ENCODE measurements around the gene GID8.
A peak's percentile ranks its signal among the peaks of the same experiment; 100 is the strongest.

GID8 gene

DNA sequence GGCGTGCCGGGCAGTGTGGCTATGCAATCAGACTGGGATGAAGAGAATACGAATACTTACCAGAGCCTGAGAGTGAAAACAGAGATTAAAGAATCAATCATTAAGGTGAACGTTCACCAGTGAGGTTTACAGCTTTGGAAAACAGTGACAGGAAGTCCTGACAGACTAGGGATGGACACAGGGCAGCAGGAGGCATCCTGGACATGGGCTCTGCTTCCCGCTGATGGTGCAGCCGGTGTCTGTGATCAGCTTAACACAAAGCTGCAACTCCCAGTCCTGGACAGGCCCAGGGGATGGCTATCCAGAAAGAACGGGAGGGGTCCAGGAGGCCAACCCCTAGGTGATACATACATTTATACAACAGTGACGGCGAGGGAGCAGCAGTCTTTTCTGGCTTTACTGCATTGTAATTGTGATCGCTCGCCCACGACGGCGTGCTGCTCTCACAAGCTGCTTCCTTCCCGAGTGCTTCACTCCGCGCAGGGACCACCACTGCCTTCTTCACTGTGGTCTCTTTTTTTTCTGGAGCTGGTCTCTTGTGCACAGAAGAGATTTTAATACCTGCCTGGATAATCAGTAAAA, 32.3 kb upstream of the GID8 start:
- H3K27ac ChIP-seq, result no peak overlapping the region
- TF ChIP-seq, protein P1, sequence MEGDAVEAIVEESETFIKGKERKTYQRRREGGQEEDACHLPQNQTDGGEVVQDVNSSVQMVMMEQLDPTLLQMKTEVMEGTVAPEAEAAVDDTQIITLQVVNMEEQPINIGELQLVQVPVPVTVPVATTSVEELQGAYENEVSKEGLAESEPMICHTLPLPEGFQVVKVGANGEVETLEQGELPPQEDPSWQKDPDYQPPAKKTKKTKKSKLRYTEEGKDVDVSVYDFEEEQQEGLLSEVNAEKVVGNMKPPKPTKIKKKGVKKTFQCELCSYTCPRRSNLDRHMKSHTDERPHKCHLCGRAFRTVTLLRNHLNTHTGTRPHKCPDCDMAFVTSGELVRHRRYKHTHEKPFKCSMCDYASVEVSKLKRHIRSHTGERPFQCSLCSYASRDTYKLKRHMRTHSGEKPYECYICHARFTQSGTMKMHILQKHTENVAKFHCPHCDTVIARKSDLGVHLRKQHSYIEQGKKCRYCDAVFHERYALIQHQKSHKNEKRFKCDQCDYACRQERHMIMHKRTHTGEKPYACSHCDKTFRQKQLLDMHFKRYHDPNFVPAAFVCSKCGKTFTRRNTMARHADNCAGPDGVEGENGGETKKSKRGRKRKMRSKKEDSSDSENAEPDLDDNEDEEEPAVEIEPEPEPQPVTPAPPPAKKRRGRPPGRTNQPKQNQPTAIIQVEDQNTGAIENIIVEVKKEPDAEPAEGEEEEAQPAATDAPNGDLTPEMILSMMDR (conservative IDR thresholded peaks at IDR 0.05), result no peak

DNA sequence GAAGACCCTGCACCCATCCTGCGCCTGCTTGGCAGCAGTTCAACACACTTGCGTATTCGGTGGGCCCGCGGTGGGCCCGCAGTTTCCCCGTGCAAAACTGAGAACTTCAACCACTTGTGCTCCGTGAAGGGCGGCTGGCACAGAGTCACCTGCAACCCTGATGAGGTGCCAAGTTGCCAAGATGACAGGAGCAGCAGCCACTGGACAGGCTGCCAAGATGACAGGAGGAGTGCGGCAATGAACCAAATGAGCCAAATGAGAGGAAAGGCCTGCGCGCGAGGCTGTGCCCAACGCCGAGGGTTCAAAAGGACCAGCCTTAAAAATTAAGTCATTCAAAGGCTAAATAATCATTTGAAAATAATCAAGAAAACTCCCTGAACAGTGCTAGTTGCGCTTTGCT, 31.7 kb upstream of the GID8 start:
- H3K27ac ChIP-seq, result peak overlapping the region; percentile 25; the same call in 1 of the 2 replicates
- TF ChIP-seq, protein P1 (conservative IDR thresholded peaks at IDR 0.05), result no peak

DNA sequence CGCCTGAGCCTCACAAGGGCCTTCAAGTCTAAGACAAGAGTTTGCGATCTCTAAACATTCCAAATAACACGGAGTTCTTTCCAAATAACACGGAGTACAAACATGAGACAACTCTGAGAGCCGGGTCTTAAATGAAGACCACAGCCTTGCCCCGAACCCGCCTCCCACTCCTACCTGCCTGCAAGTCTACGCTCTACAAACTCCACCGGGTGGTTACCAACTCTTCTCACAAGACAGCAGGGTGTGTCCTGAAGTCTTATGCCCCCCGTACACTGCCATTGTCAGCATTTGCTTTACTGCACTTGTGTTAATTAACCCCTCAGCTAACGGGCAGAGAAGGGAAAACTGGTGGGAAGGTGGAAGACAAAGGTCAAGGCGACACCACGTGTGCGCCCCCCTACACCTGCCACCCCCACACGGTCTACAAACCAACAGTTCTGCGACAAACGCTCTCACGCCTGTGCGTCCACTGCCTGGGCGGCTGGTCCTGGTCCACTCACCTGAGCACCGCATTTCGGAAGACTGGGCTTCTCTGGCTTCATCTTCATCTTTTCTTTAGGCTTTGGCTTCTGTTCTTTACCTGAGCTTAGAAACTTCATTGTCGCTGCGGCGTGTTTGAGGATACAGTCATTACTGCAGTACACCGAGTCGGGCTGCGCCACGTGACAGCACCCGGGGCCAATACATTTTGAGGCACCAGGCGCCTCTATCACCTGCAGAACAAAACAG, 31.1 kb upstream of the GID8 start:
- TF ChIP-seq, protein P1 (conservative IDR thresholded peaks at IDR 0.05), result no peak
- peak overlapping the region; percentile 25; the same call in 1 of the 2 replicates for H3K27ac ChIP-seq

DNA sequence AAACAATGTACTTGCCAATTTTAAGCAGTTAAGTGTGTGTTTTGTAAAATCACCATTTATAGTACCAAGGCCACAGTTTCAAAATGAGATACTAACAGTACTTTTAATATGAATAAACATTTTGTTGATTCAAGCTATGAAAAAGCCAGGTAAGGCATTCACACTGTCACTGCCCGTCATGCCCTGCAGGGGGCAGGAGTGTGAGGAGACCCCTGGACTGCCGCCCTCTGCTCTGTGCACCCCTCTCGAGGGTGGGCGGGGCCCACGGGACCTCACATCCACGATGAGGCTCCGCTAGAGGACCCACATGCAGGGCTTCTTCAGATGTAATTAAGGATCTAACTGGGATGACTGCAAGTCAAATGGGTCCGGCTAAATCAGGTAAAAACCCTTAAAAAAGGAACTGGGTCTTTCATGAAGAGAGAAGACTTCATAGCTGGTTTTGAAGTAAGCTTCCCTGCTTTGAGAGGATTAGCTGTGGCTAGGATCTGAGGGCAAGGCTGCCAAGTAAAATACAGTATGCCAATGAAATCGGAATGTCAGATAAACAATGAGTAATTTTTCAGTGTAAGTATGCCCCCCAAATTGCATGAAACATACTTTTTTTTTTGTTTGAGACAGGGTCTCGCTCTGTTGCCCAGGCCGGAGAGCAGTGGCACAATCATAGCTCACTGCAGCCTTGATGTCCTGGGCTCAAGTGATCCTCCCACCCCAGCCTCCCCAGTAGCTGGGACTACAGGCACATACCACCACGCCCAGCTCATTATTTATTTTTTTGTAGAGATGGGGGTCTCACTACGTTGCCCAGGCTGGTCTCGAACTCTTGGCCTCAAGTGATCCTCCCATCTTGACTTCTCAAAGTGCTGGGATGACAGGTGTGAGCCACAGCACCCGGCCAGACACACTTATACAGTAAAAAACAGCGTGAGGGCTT, 30.3 kb upstream of the GID8 start:
- peak overlapping the region; percentile 25; the same call in 1 of the 2 replicates for H3K27ac ChIP-seq
- TF ChIP-seq, protein P1 (conservative IDR thresholded peaks at IDR 0.05), result peak; percentile 70

DNA sequence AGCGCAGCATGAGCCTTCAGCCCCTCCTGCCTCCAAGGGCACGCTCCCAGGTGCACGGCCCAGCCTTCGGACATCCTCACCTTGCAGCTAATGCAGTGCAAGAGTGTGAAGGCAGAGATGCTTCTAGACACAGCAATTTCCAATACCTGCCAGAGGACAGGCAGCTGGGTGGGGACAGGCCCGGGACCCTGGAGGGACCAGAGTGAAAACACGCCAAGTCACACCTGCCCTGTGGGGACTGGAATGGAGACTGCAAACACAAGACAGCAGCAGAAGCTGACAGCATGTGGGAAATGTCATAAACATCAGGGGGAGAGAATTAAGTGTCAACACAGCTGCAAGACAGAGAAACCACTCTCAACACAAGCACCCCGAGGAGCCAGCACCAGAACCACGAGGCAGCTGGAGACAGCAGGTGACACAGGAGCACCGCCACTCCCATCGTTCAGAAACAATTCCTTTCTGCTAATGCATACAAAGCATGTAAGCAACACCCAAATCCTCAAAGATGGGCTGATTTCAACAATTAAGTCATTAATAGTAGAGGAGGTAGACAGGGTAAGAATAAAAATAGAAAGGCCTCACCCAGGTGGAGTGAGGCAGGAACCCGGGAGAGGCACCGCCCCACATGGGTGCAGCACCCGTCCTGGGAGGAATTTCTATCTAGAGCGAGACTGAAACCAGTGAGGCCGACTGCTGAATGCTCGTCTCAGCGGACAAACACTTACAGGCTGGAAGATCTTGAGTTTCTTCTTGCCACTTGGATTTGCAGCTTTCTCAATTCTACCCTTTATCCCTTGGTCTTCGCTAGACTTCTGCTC, 28.8 kb upstream of the GID8 start:
- no peak overlapping the region for H3K27ac ChIP-seq
- TF ChIP-seq, protein P1 (conservative IDR thresholded peaks at IDR 0.05), result no peak

DNA sequence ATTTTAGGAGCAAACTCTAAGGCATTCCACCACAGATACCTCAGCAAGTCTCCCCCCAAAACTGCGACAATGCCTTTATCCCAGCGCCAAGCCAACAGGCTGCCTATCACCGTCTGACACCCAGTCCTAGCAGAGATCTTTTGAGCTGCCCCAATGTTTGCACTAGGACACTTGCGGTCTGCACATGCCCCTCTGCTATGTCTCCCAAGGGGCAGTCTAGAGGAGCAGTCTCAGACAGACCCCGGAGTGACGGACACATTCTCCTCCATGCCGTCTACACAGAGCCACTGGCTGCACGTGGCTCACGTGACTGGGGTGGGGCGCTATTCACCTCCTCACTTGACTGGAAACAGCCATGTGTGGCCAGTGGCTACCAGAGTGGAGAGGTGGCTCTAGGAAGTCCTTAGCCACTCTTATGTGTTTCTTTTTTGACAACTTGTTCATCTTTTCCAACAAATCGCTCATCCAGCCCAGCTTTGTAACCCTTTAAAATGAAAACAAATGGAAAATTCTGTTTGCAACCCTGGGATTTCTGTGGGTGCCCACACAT, 27.7 kb upstream of the GID8 start:
- no peak overlapping the region for H3K27ac ChIP-seq
- TF ChIP-seq, protein P1 (conservative IDR thresholded peaks at IDR 0.05), result no peak
